Testis (tissue), 3 donors: Measurements from ENCODE around the gene OR2B2. TPM values are rescaled to one million over a fixed set of nuclear protein-coding genes. Genes with fewer than 3 reads are reported as not detected.
"Not testable (repeated sequence)": the region's sequence is repeated elsewhere in the genome, so short reads cannot be mapped to it uniquely, and the experiment has no call there.

Source experiments
- DNase-seq: peaks from one replicate; pipeline ENCODE4 v3.0.0-alpha.2; 2019
- H3K27ac ChIP-seq, 2 donors: fragments of 200-600 bp; sonication (generic); one replicate each; pipeline ENCODE4 v1.5.1; 2019
- H3K27me3 ChIP-seq: fragments of 200-600 bp; sonication (generic); one replicate; pipeline ENCODE4 v1.5.1; 2019
- H3K36me3 ChIP-seq: fragments of 200-600 bp; sonication (generic); one replicate; pipeline ENCODE4 v1.5.1; 2017; ENCODE audit warnings: low read depth; ENCODE audit errors: missing control alignments
- H3K4me1 ChIP-seq: fragments of 200-600 bp; sonication (generic); one replicate; pipeline ENCODE4 v1.5.1; 2019
- H3K4me3 ChIP-seq, 2 donors: fragments of 200-600 bp; sonication (generic); one replicate each; pipeline ENCODE4 v1.5.1; 2017 to 2019
- H3K9me3 ChIP-seq: fragments of 200-600 bp; sonication (generic); one replicate; pipeline ENCODE4 v1.5.1; 2017
- CTCF ChIP-seq, 3 experiments: fragments of 450-650 bp in 2 of 3; fragments of 200-600 bp in 1 of 3; sonication (generic) in 1 of 3; IDR thresholded peaks; one replicate each; pipeline ENCODE4 v1.5.1; 2016 to 2019; ENCODE audit warnings: antibody characterized with exemption in 3 of 3, mild to moderate bottlenecking in 2 of 3, moderate library complexity in 1 of 3
- POLR2A ChIP-seq: fragments of 450-650 bp; IDR thresholded peaks from one replicate; pipeline ENCODE4 v1.6.1; 2017; ENCODE audit warnings: antibody characterized with exemption, mild to moderate bottlenecking, moderate library complexity
- WGBS, 2 donors: methylation state at CpG; one replicate each; pipeline ENCODE4 v1.1.5; 2018; 5-methylcytosine and 5-hydroxymethylcytosine counted together
- intact Hi-C: fragments of 100-400 bp; cut with DNase I; formaldehyde crosslinking; loops from one replicate; pipeline ENCODE4 v1.15.1; 2023; ENCODE audit warnings: low total_unique reads
- polyA plus RNA-seq: library from polyadenylated mRNA; stranded (reverse); fragments of 350-450 nt; fragmentation: Illumina TruSeq; extraction: RNeasy Lipid Tissue Mini Kit (QIAGEN cat#74804); gene quantifications from one replicate; pipeline ENCODE4 v1.2.3, GENCODE V29; 2014; ENCODE audit warnings: low read depth, low replicate concordance; ENCODE audit not compliant: insufficient read depth
- total RNA-seq, 2 donors: library from RNA; depleted of rRNA; stranded (reverse); fragments of >200 nt; gene quantifications; one replicate each; pipeline ENCODE4 v1.2.3, GENCODE V29; 2016

Gene OR2B2
- total and polyA plus RNA-seq, 3 donors from 2014 or later = not detected

GRCh38 chr6:27940766-27941165 lies 28.6 kb upstream of the OR2B2 start:
- H3K4me3 ChIP-seq = no peak overlapping the region
- H3K27me3 ChIP-seq = no peaks in the 10 kb centered on the region
- DNase-seq = no peak
- H3K9me3 ChIP-seq = no peaks in the 10 kb centered on the region
- no peak overlapping the region for H3K27ac ChIP-seq
- 69 to 76% methylated on average over 1 of the region's 1 CpG for WGBS, 2 donors
- intact Hi-C loops = no loop called here
- H3K4me1 ChIP-seq = no peaks in the 10 kb centered on the region
- TF ChIP-seq POLR2A (no peak), CTCF (IDR thresholded peaks at IDR 0.05) (no peak)
- no peaks in the 10 kb centered on the region for H3K36me3 ChIP-seq

GRCh38 chr6:27931209-27931608 lies 19.0 kb upstream of the OR2B2 start:
- Histone ChIP-seq H3K9me3 (no peaks in the 10 kb centered on the region), H3K27me3 (no peaks in the 10 kb centered on the region), H3K36me3 (no peaks in the 10 kb centered on the region), H3K4me1 (no peaks in the 10 kb centered on the region), H3K4me3 (no peak overlapping the region), H3K27ac (no peak overlapping the region)
- intact Hi-C loops = no loop called here
- 86 to 88% methylated on average over 2 of the region's 2 CpGs for WGBS, 2 donors
- TF ChIP-seq POLR2A (no peak), CTCF (IDR thresholded peaks at IDR 0.05) (no peak)
- no peak for DNase-seq

- WGBS, 2 donors = 82 to 89% methylated on average over 5 of the region's 5 CpGs
- H3K9me3 ChIP-seq, H3K4me1 ChIP-seq, DNase-seq, H3K27me3 ChIP-seq, H3K4me3 ChIP-seq, H3K36me3 ChIP-seq, intact Hi-C loops, H3K27ac ChIP-seq: not testable (repeated sequence)
Measured at GRCh38 chr6:27929930-27930329, 17.7 kb upstream of the OR2B2 start.

- H3K27me3 ChIP-seq, DNase-seq, H3K9me3 ChIP-seq, H3K36me3 ChIP-seq, intact Hi-C loops, H3K4me1 ChIP-seq, H3K4me3 ChIP-seq, H3K27ac ChIP-seq: not testable (repeated sequence)
- 92 to 95% methylated on average over 2 of the region's 2 CpGs for WGBS, 2 donors
Measured at GRCh38 chr6:27928041-27928440, 15.8 kb upstream of the OR2B2 start.

- no peak for DNase-seq
- H3K27ac ChIP-seq = no peak overlapping the region
- no peak overlapping the region for H3K4me3 ChIP-seq
- no peaks in the 10 kb centered on the region for H3K36me3 ChIP-seq
- WGBS, 2 donors = 84 to 87% methylated on average over 6 of the region's 6 CpGs
- H3K4me1 ChIP-seq = no peaks in the 10 kb centered on the region
- intact Hi-C loops = no loop called here
- H3K27me3 ChIP-seq = no peaks in the 10 kb centered on the region
- no peaks in the 10 kb centered on the region for H3K9me3 ChIP-seq
- TF ChIP-seq CTCF (IDR thresholded peaks at IDR 0.05) (no peak), POLR2A (no peak)
Measured at GRCh38 chr6:27924179-27924578, 12.0 kb upstream of the OR2B2 start.

GRCh38 chr6:27922949-27923348 lies 10.8 kb upstream of the OR2B2 start:
- no peak for DNase-seq
- intact Hi-C loops = no loop called here
- Histone ChIP-seq H3K36me3 (no peaks in the 10 kb centered on the region), H3K27me3 (no peaks in the 10 kb centered on the region), H3K27ac (no peak overlapping the region), H3K4me1 (no peaks in the 10 kb centered on the region), H3K9me3 (no peaks in the 10 kb centered on the region), H3K4me3 (no peak overlapping the region)
- TF ChIP-seq POLR2A (no peak), CTCF (IDR thresholded peaks at IDR 0.05) (no peak)
